H1 (cell line): ENCODE results near the gene LHX8. TPM values are rescaled to one million over a fixed set of nuclear protein-coding genes. Genes with fewer than 3 reads are reported as not detected.

ENCODE experiments used
- CTCF ChIA-PET: fragments of 300-600 bp; sonication (Branson Sonifier 250); formaldehyde crosslinking; loops from one replicate; lab custom pipeline; 2021; ENCODE audit not compliant: partially characterized antibody; lab: Charles Lee
- POLR2A ChIA-PET: fragments of 300-600 bp; sonication (Branson Sonifier 250); formaldehyde crosslinking; loops from one replicate; lab custom pipeline; 2021; ENCODE audit warnings: inconsistent platforms; ENCODE audit not compliant: partially characterized antibody; lab: Charles Lee
- DNase-seq, 2 experiments: peaks; one replicate each; pipeline versions ENCODE4 v3.0.0 to v3.0.0-alpha.2; 2010 to 2022; ENCODE audit warnings: low spot score in 2 of 2, low read depth in 1 of 2, mixed read lengths in 1 of 2
- FAIRE-seq: peaks from 2 replicates; lab custom pipeline; 2011; peaks lifted over from hg19 to GRCh38; lab: Jason Lieb, UNC
- H2AFZ ChIP-seq: 2 replicates; pipeline ENCODE4 v1.8.1; 2012; ENCODE audit warnings: low read length, inconsistent platforms
- H2AK5ac ChIP-seq: 2 replicates; pipeline ENCODE4 v1.6.1; 2013; ENCODE audit warnings: low read depth, low read length
- H2BK120ac ChIP-seq: replicated peaks from 2 replicates; pipeline ENCODE3; 2013; ENCODE audit warnings: low read depth, low read length, inconsistent platforms
- H2BK12ac ChIP-seq: 2 replicates; pipeline ENCODE4 v1.6.1; 2013; ENCODE audit warnings: low read depth, low read length
- H2BK15ac ChIP-seq: 2 replicates; pipeline ENCODE4 v1.6.1; 2013; ENCODE audit warnings: low read length
- H2BK20ac ChIP-seq: 2 replicates; pipeline ENCODE4 v1.6.1; 2013; ENCODE audit warnings: low read length
- H2BK5ac ChIP-seq: 2 replicates; pipeline ENCODE4 v1.6.1; 2013; ENCODE audit warnings: low read depth, low read length
- H3K14ac ChIP-seq: 2 replicates; pipeline ENCODE4 v1.6.1; 2013; ENCODE audit warnings: inconsistent platforms; ENCODE audit not compliant: insufficient read length
- H3K18ac ChIP-seq: 2 replicates; pipeline ENCODE4 v1.6.1; 2013; ENCODE audit warnings: low read length; ENCODE audit errors: extremely low read depth
- H3K23ac ChIP-seq: 2 replicates; pipeline ENCODE4 v1.6.1; 2013; ENCODE audit warnings: inconsistent platforms; ENCODE audit not compliant: insufficient read length
- H3K23me2 ChIP-seq: 2 replicates; pipeline ENCODE4 v1.6.1; 2013; ENCODE audit warnings: low read depth, low read length
- H3K27ac ChIP-seq: 2 replicates; pipeline ENCODE4 v1.6.1; 2011; ENCODE audit warnings: low read depth, low read length, inconsistent platforms
- H3K27me3 ChIP-seq, 4 experiments: replicated peaks in 1 of 4; 1 replicate in 1 of 4; 2 replicates in 3 of 4; pipeline versions ENCODE4 v1.6.1 to v1.8.1; 2011 to 2013; ENCODE audit warnings: low read length in 3 of 4, mild to moderate bottlenecking in 3 of 4, inconsistent platforms in 2 of 4, mixed read lengths in 2 of 4, moderate library complexity in 1 of 4; ENCODE audit not compliant: control insufficient read depth in 3 of 4, insufficient read depth in 3 of 4; ENCODE audit errors: extremely low read depth in 1 of 4
- H3K36me3 ChIP-seq, 4 experiments: 2 replicates each; pipeline versions ENCODE4 v1.6.1 to v1.8.1; 2011 to 2013; ENCODE audit warnings: mild to moderate bottlenecking in 4 of 4, low read length in 3 of 4, moderate library complexity in 2 of 4, control low read depth in 1 of 4, inconsistent platforms in 1 of 4; ENCODE audit not compliant: insufficient read depth in 4 of 4, control insufficient read depth in 2 of 4
- H3K4ac ChIP-seq: replicated peaks from 2 replicates; pipeline ENCODE3; 2013; ENCODE audit warnings: low read length, low read depth, mixed read lengths, inconsistent platforms; ENCODE audit not compliant: insufficient read length
- H3K4me1 ChIP-seq, 4 experiments: replicated peaks in 1 of 4; 1 replicate in 1 of 4; 2 replicates in 3 of 4; pipeline versions ENCODE4 v1.6.1 to v1.8.1; 2011 to 2013; ENCODE audit warnings: low read length in 3 of 4, inconsistent platforms in 2 of 4, mixed read lengths in 1 of 4; ENCODE audit not compliant: insufficient read depth in 4 of 4, control insufficient read depth in 3 of 4
- H3K4me2 ChIP-seq, 2 experiments: 2 replicates each; pipeline versions ENCODE4 v1.6.1 to v1.8.1; 2011 to 2013; ENCODE audit warnings: low read depth in 2 of 2, low read length in 2 of 2, control low read depth in 1 of 2, inconsistent platforms in 1 of 2, mild to moderate bottlenecking in 1 of 2; ENCODE audit not compliant: insufficient read depth in 1 of 2
- H3K4me3 ChIP-seq, 4 experiments: fragments of 200-600, 300-600 bp in 1 of 4; sonication (generic), shearing (Covaris generic), sonication (Bioruptor Twin) in 1 of 4; 2 replicates each; pipeline versions ENCODE4 v1.5.1 to v1.8.1; 2011 to 2016; ENCODE audit warnings: low read length in 4 of 4, low read depth in 3 of 4, control low read depth in 2 of 4, inconsistent platforms in 2 of 4, mild to moderate bottlenecking in 2 of 4, mixed read lengths in 1 of 4, moderate library complexity in 1 of 4; ENCODE audit not compliant: insufficient read depth in 2 of 4; ENCODE audit errors: extremely low read depth in 1 of 4
- H3K56ac ChIP-seq: replicated peaks from 2 replicates; pipeline ENCODE3; 2013; ENCODE audit warnings: low read depth, mild to moderate bottlenecking, mixed read lengths, low read length, inconsistent platforms; ENCODE audit not compliant: insufficient read length
- H3K79me1 ChIP-seq: 2 replicates; pipeline ENCODE4 v1.6.1; 2013; ENCODE audit warnings: low read depth, low read length, control low read depth
- H3K79me2 ChIP-seq, 2 experiments: 2 replicates each; pipeline versions ENCODE4 v1.6.1 to v1.8.1; 2012 to 2013; ENCODE audit warnings: low read length in 2 of 2, mild to moderate bottlenecking in 2 of 2, inconsistent platforms in 1 of 2; ENCODE audit not compliant: insufficient read depth in 2 of 2, control insufficient read depth in 1 of 2
- H3K9ac ChIP-seq, 4 experiments: replicated peaks in 1 of 4; 1 replicate in 1 of 4; 2 replicates in 3 of 4; pipeline versions ENCODE4 v1.6.1 to v1.8.1; 2011 to 2013; ENCODE audit warnings: low read depth in 3 of 4, low read length in 3 of 4, control low read depth in 2 of 4, mild to moderate bottlenecking in 2 of 4, moderate library complexity in 2 of 4, inconsistent platforms in 1 of 4; ENCODE audit errors: extremely low read depth in 1 of 4
- H3K9me3 ChIP-seq, 2 experiments: 2 replicates each; pipeline versions ENCODE4 v1.6.1 to v1.8.1; 2012 to 2013; ENCODE audit warnings: mild to moderate bottlenecking in 2 of 2, moderate library complexity in 2 of 2, control low read depth in 1 of 2, inconsistent platforms in 1 of 2, low read depth in 1 of 2, low read length in 1 of 2, mixed read lengths in 1 of 2; ENCODE audit not compliant: insufficient read depth in 2 of 2
- H4K20me1 ChIP-seq, 2 experiments: replicated peaks in 1 of 2; 2 replicates each; pipeline versions ENCODE3 to v1.8.1; 2011 to 2013; ENCODE audit warnings: inconsistent platforms in 2 of 2, low read length in 2 of 2, mild to moderate bottlenecking in 1 of 2; ENCODE audit not compliant: insufficient read depth in 2 of 2, control insufficient read depth in 1 of 2
- H4K5ac ChIP-seq: 2 replicates; pipeline ENCODE4 v1.6.1; 2013; ENCODE audit warnings: low read length, low read depth, mixed read lengths, inconsistent platforms; ENCODE audit not compliant: insufficient read length
- H4K8ac ChIP-seq: 2 replicates; pipeline ENCODE4 v1.8.0; 2013; ENCODE audit warnings: mild to moderate bottlenecking, moderate library complexity, low read length, inconsistent platforms; ENCODE audit not compliant: insufficient read depth; ENCODE audit errors: extremely low read depth
- H4K91ac ChIP-seq: replicated peaks from 2 replicates; pipeline ENCODE3; 2013; ENCODE audit warnings: low read length, mixed read lengths, inconsistent platforms; ENCODE audit not compliant: insufficient read length
- CREB1 ChIP-seq: IDR thresholded peaks from 2 replicates; pipeline ENCODE4 v1.6.1; 2012; ENCODE audit warnings: inconsistent platforms
- WGBS, 2 experiments: shearing (Covaris generic) in 1 of 2; methylation state at CpG; one replicate each; pipeline versions ENCODE4 v1.1.6 to v1.1.7; 2013 to 2015; ENCODE audit warnings: low lambda C conversion rate in 2 of 2, mixed read lengths in 2 of 2, inconsistent platforms in 1 of 2, low coverage in 1 of 2, missing lambda C conversion rate in 1 of 2; ENCODE audit not compliant: insufficient replicate concordance in 2 of 2, insufficient coverage in 1 of 2, insufficient read length in 1 of 2; ENCODE audit errors: extremely low coverage in 1 of 2, missing lambda C conversion rate in 1 of 2; 5-methylcytosine and 5-hydroxymethylcytosine counted together
- polyA plus RNA-seq, 7 experiments: library from polyadenylated mRNA; depleted of rRNA in 3 of 7; stranded (reverse) in 5 of 7; unstranded in 2 of 7; fragments of >200 nt in 5 of 7; fragments of 200-250 nt in 2 of 7; gene quantifications; 1 replicate in 5 of 7; 2 replicates in 1 of 7; 4 replicates in 1 of 7; pipeline versions ENCODE4 v1.2.1 to v1.2.3, GENCODE V29; 2011 to 2013; ENCODE audit warnings: missing spikeins in 2 of 7, mixed read lengths in 2 of 7
- total RNA-seq: library from RNA; stranded (reverse); fragmentation: NEBNext Ultra II Directional; extraction: Animal tissue kit (Norgen Biotek cat#: 25700); gene quantifications from 2 replicates; pipeline ENCODE4 v1.2.1, GENCODE V29; 2021

Gene LHX8
- total and polyA plus RNA-seq, 2 of the 8 experiments (the other 6 are each of a cell fraction or from before 2014, with no cell fraction given): 0.50 to 1.2 TPM

DNA sequence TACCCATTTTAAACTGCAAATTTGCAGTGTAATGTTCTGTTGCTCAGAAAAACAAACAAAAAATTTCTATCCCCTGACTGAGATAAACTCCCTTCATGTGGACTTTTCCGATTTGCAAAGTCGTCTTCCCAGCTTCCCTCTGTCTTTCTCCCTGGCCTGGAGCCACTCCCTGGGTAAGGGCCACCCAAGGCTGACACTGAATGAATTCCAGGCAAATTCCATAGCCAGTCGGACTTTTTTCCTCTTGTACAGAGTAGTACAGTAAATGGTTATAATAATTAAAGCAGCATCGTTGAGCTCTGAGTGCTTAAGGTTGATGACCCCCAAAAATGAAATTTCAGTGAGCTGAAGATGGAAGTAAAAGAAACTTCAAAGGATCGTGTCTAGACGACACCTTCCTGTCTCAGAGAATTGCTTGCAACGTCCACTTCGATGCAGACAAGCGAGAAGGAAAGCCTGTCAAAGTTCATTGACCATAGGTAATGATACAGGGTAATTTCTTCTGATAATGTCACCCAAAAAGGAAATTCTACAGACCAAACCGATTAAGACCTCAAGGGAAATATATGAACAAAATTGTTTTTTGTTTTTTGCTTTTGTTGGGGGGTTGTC lies 33.6 kb upstream of the LHX8 start:
- no peak overlapping the region for H2AFZ ChIP-seq
- POLR2A ChIA-PET: interaction anchor here (0.8 kb wide), 1 partner anchor 22 kb away, joined by 4 read pairs; no protein-coding TSS in a partner anchor
- H3K36me3 ChIP-seq: no peaks in the 10 kb centered on the region
- H3K23ac ChIP-seq: no peak overlapping the region
- no peaks in the 10 kb centered on the region for H3K9me3 ChIP-seq
- no peak overlapping the region for H3K27ac ChIP-seq
- H2BK15ac ChIP-seq: no peak overlapping the region
- H3K4ac ChIP-seq: no peak overlapping the region
- FAIRE-seq (no peak), DNase-seq (no peak)
- no peaks in the 10 kb centered on the region for H3K79me2 ChIP-seq
- H3K14ac ChIP-seq: no peak overlapping the region
- H2BK12ac ChIP-seq: no peak overlapping the region
- H3K23me2 ChIP-seq: no peaks in the 10 kb centered on the region
- no peak overlapping the region for H3K9ac ChIP-seq
- H3K18ac ChIP-seq: no peak overlapping the region
- H3K4me1 ChIP-seq: peaks cover 0 to 4% (median 1%) of the 10 kb centered on the region in 4 experiments; a peak in 2 of 7 replicates
- no peak overlapping the region for H2BK5ac ChIP-seq
- H4K91ac ChIP-seq: no peak overlapping the region
- TF ChIP-seq CREB1: no peak
- no peak overlapping the region for H2AK5ac ChIP-seq
- H2BK120ac ChIP-seq: no peak overlapping the region
- no peaks in the 10 kb centered on the region for H4K20me1 ChIP-seq
- H3K4me3 ChIP-seq: no peak overlapping the region
- CTCF ChIA-PET: interaction anchor here (0.7 to 1.6 kb wide), 3 partner anchors 30 to 47 kb away, joined by 3 to 5 read pairs (median 4); no protein-coding TSS in a partner anchor
- no peaks in the 10 kb centered on the region for H3K27me3 ChIP-seq
- no peak overlapping the region for H4K5ac ChIP-seq
- no peak overlapping the region for H4K8ac ChIP-seq
- no peaks in the 10 kb centered on the region for H3K79me1 ChIP-seq
- WGBS, 2 experiments: 76% methylated on average over 10 of the region's 10 CpGs; no CpG with 5 or more reads in 1 of the 2 experiments
- H3K56ac ChIP-seq: no peak overlapping the region
- H3K4me2 ChIP-seq: no peak overlapping the region
- no peak overlapping the region for H2BK20ac ChIP-seq
